Heart left ventricle (tissue), 13 donors: ENCODE data around the gene PHACTR3.

Experiments used
- CTCF ChIP-seq, 12 donors: fragments of 200-600 bp; sonication (generic) in 4 of 12; IDR thresholded peaks; one replicate each; pipeline versions ENCODE4 v1.5.0 to v1.8.0; 2018 to 2022; ENCODE audit warnings: antibody characterized with exemption in 12 of 12, mild to moderate bottlenecking in 5 of 12
- POLR2A ChIP-seq, 2 donors: fragments of 450-650 bp; IDR thresholded peaks; one replicate each; pipeline ENCODE4 v1.6.1; 2017; ENCODE audit warnings: antibody characterized with exemption in 2 of 2, mild to moderate bottlenecking in 2 of 2, moderate library complexity in 2 of 2
- donor health status: ischemic (EF 13 %, LVEDD 7.1; RV severe dilation, severe dysfunction).
- donor health status: DM: no; HTN: yes; CAD: no.
- donor health status: DM: no; HTN: no; CAD: no.
- donor health status: ischemic (EF 25% LVEDD 6.9; RV normal size, moderate dysfunction).
- donor health status: ischemic (EF 25% LVEDD 5.7; RV mildly dilated, moderate dysfunction).
- donor health status: ischemic (EF 35%, LVEDD 5.7; RV mildly dilated, moderate dysfunction).
- donor health status: nonischemic (EF 11% LVEDD 7.7; RV severe dilation, severe dysfunction).
- donor health status: DM: yes; HTN: yes; CAD: no.
- donor health status: PGD.
- donor health status: ischemic (EF 29% LVEDD 5.4; RV normal size, mild dysfunction).
- donor health status: nonischemic (EF 23%, LVEDD 6.1; RV moderate dilation, normal function).

DNA sequence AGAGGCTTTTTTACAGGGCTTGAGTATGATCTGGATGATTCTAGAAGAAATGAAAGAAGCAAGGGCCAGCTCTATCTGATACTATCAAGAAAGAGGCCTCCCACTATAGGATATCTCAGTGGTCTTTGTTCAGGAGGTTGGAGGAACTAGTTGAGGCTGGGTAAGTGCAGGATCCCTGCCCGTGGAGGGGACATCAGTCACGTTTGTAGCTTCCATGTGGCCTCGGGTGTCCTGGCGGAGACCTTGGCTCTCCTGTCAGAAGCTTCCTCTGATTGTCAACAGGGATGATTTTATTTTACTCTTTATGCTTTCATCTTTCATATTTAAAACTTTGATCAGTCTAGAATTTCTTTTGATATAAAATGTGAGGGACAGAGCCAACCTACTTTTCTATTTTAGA lies 86.6 kb downstream of the PHACTR3 start:
- no peak for TF ChIP-seq CTCF (IDR thresholded peaks at IDR 0.05)
- no peak for TF ChIP-seq POLR2A (IDR thresholded peaks at IDR 0.05)
